ENCODE measurements around the gene VPS35L. TPM values are rescaled to one million over a fixed set of nuclear protein-coding genes. Genes with fewer than 3 reads are reported as not detected.

VPS35L gene
- total RNA-seq, 1 donor from 2014 or later = 23.8 TPM

DNA sequence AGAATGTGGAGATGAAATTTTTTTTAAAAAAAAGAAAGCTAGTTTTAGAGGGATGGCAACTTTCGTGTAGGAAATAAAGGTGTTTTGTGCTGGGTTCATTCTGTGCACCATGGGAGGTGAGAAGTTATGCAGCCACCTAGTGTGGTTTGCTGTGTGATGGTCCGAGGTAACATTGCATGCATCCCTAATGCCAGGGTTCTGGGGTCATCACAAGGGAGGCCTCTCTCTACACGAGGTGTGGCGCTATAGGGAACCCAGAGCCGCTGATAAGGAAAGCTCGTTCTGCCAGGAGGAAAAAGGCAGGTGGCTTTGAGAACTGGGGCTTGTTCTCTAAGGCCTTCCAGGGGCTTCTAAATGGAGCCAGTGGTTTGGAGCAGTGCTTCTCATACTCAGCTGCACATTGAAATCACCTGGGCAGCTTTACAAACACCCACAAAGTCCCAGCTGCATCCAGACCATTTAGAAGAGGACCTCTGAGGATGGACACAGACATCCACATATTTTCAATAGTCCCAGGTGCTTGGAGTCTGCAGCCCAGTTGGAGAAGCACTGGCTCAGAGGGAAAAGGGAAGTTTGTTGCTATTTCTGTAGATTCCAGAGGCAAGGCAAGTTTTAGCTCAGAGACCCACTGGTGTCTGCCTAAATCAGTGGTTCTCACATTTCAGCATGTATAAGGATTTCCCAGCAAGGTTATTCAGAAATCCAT is 43.5 kb downstream of the VPS35L start:
- Histone ChIP-seq H3K36me3 (peaks cover 31% of the 10 kb centered on the region), H3K4me3 (no peak overlapping the region), H3K4me1 (no peaks in the 10 kb centered on the region), H3K27me3 (ENCODE audit: low read depth) (no peaks in the 10 kb centered on the region), H3K9me3 (replicated peaks) (no peaks in the 10 kb centered on the region), H3K27ac (replicated peaks) (no peak overlapping the region)
- intact Hi-C loops (cut with micrococcal nuclease) = no loop called here
- no peak for DNase-seq
- TF ChIP-seq, protein P1, sequence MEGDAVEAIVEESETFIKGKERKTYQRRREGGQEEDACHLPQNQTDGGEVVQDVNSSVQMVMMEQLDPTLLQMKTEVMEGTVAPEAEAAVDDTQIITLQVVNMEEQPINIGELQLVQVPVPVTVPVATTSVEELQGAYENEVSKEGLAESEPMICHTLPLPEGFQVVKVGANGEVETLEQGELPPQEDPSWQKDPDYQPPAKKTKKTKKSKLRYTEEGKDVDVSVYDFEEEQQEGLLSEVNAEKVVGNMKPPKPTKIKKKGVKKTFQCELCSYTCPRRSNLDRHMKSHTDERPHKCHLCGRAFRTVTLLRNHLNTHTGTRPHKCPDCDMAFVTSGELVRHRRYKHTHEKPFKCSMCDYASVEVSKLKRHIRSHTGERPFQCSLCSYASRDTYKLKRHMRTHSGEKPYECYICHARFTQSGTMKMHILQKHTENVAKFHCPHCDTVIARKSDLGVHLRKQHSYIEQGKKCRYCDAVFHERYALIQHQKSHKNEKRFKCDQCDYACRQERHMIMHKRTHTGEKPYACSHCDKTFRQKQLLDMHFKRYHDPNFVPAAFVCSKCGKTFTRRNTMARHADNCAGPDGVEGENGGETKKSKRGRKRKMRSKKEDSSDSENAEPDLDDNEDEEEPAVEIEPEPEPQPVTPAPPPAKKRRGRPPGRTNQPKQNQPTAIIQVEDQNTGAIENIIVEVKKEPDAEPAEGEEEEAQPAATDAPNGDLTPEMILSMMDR (IDR thresholded peaks at IDR 0.05; ENCODE audit: borderline replicate concordance) = no peak

DNA sequence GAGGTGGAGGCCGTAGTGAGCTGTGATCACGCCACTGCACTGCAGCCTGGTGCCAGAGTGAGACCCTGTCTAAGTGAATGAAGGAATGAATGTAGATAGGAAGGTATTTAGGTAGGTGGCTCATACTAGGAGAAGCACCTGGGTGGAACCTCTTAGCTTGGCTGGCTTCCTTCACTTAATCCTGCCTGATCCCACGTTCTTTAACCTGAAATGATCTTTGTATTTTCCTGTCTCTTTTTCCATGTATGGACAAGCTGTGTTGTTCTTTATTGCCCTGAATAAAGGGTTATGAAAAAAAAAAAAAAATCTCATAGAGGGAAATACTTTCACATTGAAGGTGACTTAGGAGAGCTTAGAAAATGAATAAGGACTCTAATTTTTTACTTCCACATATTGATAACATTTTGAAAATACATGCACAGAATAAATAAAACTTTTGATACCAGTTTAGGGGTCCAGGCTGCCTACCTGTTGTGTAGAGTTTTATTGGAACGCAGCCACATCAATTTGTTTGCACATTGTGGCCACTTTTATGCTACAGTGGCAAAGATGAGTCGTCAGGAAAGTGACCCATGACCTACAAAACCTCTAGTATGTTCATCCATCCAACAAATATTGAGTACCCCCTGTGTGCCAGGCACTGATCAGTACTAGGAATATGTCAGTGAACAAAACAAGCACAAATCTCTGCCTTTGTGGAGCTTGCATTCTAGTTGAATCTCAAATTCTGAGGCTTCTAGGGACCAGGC is 44.6 kb downstream of the VPS35L start:
- intact Hi-C loops (cut with micrococcal nuclease) = no loop called here
- TF ChIP-seq, protein P1 (IDR thresholded peaks at IDR 0.05; ENCODE audit: borderline replicate concordance) = no peak

DNA sequence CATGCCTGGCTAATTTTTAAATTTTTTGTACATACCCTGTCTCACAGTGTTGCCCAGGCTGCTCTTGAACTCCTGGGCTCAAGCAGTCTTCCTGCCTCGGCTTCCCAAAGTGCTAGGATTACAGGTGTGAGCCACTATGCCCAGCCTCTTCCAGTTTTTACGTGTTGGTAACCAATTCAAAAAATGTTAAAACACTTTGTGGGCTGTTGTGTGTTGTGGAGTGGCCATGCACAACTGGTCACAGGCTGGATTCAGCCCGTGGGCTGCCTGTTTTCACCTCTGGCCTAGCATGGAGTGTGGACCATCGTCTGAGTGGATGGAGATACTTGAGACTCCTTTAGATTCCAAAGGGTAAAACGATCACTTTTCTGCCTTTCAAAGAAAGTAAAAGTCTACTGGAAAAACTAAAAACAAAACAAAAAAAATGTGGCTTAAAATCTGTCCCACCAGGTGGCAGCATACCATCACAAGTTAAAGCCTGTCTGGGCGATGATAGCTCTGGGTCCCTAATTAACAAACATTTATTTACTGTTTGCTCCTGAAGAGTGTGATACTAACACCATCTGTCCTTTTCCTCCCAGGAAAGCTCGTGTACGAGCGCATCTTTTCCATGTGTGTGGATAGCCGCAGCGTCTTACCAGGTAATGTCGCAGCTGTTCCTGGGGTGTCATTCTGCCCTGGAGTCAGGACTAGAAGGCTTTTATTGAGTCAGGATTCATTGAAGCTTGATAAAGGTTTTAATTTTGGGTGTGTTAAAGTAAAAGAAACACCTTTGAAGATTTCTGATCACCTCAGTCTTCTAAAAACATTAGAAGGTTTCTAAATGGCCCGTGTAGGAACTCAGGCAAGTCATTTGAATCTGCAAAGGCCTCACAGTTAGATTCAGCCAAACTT is 45.8 kb downstream of the VPS35L start:
- H3K36me3 ChIP-seq = peaks cover 20% of the 10 kb centered on the region
- no peaks in the 10 kb centered on the region for H3K9me3 ChIP-seq (replicated peaks)
- no peak overlapping the region for H3K4me3 ChIP-seq
- no peak for DNase-seq
- no peak overlapping the region for H3K27ac ChIP-seq (replicated peaks)
- TF ChIP-seq, protein P1 (IDR thresholded peaks at IDR 0.05; ENCODE audit: borderline replicate concordance) = peak; percentile 75
- H3K27me3 ChIP-seq (ENCODE audit: low read depth) = no peaks in the 10 kb centered on the region
- intact Hi-C loops (cut with micrococcal nuclease) = no loop called here
- H3K4me1 ChIP-seq = peaks cover 20% of the 10 kb centered on the region

More for the DNA sequence above, 44.6 kb downstream of the VPS35L start:
- Histone ChIP-seq H3K4me1 (peaks cover 8% of the 10 kb centered on the region), H3K27me3 (ENCODE audit: low read depth) (no peaks in the 10 kb centered on the region), H3K36me3 (peaks cover 24% of the 10 kb centered on the region), H3K4me3 (no peak overlapping the region), H3K9me3 (replicated peaks) (no peaks in the 10 kb centered on the region), H3K27ac (replicated peaks) (no peak overlapping the region)
- no peak for DNase-seq

DNA sequence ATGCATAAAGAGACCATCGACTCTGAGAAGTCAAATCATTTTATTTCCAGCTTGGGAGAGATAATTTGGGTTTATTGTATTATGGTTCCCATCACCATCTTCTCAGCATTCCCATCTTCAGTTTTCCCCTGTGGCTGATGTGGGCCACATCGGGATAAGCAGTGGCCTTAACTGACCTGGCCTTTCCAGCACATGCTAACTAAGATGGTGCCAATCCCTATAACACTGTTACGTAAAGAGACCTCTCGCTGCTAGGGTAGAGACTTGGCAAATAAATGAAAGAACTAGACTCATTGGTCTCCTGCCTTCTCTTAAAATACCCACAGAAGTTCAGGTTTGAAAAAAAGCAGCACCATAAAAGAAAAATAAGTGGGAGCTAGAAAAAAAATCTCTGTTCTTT is 49.4 kb downstream of the VPS35L start:
- Histone ChIP-seq H3K4me3 (no peak overlapping the region), H3K4me1 (peaks cover 25% of the 10 kb centered on the region), H3K27ac (replicated peaks) (peak overlapping the region; percentile 31), H3K9me3 (replicated peaks) (no peaks in the 10 kb centered on the region), H3K36me3 (peaks cover 43% of the 10 kb centered on the region), H3K27me3 (ENCODE audit: low read depth) (no peaks in the 10 kb centered on the region)
- intact Hi-C loops (cut with micrococcal nuclease) = no loop called here
- no peak for DNase-seq
- TF ChIP-seq, protein P1 (IDR thresholded peaks at IDR 0.05; ENCODE audit: borderline replicate concordance) = no peak

DNA sequence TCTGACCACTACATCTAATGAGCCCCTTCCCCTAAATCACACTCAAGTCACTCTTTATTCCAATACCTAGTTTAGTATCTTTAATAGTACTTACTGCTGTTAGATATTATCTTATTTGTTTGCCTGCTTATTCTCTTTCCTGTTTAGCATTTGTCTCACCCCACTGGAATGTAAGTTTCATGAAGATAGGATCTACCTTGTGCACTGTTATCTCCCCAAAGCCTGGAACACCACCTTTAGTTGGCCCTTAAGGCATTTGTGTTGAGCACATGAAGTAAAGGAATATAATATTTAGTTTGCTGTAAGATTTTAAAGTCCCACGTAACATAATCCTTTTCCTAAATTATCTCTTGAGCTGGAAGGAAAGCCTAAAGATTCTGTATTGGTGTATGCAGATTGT is 50.2 kb downstream of the VPS35L start:
- no peaks in the 10 kb centered on the region for H3K9me3 ChIP-seq (replicated peaks)
- H3K27me3 ChIP-seq (ENCODE audit: low read depth) = no peaks in the 10 kb centered on the region
- DNase-seq = no peak
- H3K4me1 ChIP-seq = peaks cover 25% of the 10 kb centered on the region
- TF ChIP-seq, protein P1 (IDR thresholded peaks at IDR 0.05; ENCODE audit: borderline replicate concordance) = no peak
- intact Hi-C loops (cut with micrococcal nuclease) = no loop called here
- H3K4me3 ChIP-seq = no peak overlapping the region
- H3K27ac ChIP-seq (replicated peaks) = peak overlapping the region; percentile 31
- peaks cover 51% of the 10 kb centered on the region for H3K36me3 ChIP-seq

Data from left ventricle myocardium inferior (tissue), 1 donor.